ENCODE results near the gene MSRB1.
"Not testable (repeated sequence)": the region's sequence is repeated elsewhere in the genome, so short reads cannot be mapped to it uniquely, and the experiment has no call there.

MSRB1 gene

DNA sequence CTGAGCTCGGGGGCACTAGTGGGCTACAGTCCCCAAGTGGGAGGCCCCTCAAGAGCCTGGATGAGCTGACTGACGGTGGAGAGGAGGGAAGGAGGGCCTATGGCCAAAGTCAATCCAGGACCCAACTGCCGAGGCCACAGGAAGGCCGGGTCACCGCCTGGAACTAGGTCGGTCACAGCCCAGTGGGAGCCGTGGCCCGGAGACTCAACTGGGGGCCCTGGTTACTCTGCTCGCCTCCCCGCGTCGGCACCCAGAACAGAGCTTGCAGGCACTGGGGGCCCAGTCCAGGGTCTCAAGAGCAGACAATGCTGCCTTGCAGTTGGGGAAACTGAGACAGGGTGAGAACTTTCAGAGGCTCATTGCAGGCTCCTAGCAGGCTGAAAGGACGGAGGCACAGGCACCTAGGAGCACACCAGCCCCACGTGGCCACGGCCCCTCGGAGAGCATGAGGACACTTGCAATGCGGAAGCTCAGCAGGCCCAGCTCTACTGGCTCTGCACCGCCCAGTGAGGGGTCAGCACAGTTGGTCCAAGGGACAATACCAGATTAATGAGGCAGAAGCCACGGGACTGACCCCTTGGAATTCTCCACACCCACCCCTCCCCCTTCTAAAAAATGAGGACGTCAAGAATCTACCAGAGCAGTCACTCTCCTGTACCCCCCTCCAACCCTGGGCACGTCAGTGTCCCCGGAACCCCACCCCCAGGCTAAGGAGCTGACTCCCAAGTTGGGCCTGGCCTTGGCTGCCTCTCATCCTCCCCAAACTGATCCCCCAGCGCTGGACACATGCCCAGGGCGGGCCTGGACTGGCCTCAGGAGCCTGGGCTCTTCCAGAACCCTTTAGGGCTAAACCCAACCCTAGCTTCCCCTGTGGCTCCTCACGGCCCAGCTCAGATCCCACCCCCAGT is 27.0 kb downstream of the MSRB1 start:
- DNase-seq = no peak

DNA sequence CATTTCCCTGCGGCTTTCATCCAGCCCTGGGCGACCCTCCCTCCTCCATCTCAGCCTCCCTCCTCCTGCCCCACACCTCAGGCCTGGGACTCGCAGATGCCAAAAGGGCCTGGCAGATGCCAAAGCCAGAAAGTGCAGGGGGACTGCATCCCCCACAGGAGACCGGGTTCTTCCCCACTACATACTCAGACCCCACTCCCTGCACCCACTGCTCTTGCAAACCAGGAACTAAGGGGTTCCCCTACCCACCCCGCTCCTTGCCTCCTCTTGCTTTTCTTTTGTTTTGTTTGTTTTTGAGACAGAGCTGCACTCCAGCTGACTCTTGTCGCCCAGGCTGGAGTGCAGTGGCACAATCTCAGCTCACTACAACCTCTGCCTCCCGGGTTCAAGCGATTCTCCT is 28.0 kb downstream of the MSRB1 start:
- DNase-seq = no peak

DNA sequence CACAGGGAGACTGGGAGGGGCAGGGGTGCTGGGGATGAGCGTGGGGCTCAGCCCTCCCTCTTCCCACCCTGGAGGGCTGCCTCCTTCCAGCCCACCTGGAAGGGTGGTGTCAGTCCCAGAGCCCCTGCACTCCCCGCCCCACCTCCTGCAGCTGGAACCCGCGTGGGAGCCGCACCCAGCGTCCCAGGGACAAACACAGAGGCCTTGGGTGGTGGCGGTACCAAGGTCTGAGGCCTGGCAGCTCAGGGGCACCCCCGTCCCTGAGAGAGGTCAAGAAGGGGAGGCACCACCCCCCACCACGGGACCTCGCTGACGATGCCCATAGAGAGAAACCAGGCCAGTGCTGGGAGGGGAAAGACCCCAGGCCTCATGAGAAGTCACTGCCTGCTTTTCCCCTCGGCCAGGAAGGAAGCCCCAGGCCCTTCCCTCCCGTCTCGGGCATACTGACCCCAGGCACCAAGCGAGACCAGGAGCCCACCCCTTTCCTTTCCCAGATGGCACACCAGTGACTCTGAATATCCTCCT is 28.9 kb downstream of the MSRB1 start:
- no peak for DNase-seq

DNA sequence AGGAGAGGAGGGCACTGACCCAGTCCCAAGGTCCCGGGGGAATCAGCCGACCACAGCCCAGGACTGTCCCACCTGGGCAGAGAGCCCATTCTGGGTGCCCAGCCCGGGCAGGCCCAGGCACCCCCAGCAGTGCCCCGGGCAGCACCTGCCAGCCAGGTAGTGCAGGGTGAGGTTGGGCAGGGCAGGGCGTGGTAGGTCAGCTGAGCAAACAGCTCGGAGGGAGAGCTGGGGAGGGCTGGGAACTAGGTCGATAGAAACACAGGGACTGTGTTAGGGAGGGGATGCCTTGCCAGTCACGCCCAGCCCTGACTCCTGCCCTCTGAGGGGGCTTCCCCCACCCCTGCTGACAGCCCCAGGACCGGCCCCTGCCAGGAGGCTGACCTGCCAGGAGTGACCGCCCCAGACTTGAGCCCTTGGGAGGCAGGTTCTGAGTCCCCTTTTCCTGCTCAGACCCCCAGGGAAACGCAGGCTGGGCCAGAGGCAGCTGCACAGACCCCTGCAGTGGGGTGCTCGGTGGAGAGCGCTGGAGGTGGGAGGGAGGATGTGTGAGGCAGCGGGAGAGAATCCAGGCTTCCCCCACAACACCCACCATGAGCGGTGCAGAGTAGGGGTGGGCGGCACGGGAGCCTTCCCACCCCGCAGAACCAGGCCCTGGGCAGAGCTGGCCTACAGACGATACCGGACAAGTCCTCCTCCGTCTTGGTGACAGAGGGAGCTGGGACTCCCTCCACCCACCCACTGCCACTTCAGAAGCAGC is 29.5 kb downstream of the MSRB1 start:
- no peak for DNase-seq

DNA sequence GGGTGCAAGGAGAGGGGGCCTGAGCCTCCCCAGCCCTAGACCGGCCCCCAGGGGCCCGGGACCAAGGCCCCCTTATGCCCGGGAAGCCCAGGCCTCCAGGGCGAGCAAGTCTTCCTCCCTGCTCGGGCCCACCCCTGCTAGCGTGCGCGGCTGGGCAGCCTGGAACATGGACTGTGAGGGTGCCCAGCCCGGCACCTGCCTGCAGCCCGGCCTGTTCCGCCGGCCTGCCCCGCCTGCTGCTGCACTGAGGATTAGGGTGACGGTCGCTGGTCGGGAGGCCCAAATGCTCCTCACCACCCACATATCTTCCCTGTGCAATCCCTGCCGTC is 30.8 kb downstream of the MSRB1 start:
- no peak for DNase-seq

DNA sequence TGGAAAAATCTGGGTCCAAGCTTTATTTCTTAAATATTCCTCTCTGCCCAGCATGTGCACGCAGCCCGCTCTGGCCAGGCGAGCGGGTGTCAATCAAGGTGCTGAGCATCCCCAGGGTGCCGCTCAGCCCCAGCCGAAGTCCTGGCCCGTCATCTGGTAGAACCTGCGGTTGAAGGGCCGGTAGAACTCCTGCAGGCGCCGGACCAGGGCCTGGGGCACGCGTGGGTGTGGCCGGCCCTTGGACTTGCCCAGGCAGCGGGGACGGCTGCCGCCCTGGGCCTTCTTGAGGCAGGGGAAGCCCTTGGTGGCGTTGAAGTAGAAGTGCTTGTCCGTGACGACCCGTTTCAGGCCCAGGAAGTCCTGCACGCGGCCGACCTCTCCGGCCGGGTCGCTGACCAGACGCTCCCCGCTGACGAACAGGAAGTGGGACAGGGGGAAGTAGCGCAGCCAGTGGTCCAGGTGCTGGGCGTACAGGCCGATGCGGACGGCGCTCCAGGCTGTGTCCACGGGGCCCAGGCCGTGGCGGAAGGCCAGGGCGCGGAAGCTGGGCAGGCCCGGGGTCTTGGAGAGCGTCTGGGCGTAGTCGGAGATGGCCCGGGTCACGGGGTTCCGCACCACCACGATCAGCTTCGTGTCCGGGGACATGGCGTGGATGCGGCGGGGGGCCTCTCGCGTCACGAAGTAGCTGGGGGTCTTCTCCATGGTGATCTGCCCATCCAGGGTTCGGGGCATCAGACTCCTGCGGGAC is 31.4 kb downstream of the MSRB1 start:
- no peak for DNase-seq

DNA sequence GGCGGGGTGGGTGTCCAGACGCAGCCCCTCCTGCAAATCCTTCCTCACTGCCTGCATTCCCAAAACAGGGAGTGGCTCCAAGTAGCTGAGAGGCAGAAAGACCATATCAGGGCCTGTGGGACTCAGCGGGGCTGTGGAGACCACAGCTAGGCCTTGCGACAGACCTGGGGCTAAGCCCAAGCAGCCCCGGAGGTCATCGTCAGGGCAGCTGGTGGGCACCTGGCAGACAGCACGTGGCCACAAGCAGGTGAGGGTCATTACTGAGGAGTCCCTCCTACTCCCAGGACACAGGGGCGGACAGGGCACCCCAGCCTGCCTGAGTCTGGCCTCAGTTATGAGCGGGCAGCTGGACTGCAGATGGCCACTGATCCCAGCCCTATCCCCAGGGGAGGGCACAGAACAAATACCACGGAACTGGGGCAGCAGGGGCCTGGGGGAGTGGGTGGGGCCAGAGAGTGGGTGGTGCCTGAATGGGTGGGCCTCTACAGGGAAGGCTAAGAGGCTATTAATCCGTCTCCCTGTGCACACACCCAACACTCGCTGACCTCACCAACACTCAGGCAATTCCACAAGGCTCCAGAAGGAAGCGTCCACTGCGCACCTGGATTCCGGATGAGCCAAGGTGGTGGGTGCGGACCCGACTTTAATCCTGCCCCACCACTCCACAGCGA is 33.3 kb downstream of the MSRB1 start:
- DNase-seq = no peak

DNA sequence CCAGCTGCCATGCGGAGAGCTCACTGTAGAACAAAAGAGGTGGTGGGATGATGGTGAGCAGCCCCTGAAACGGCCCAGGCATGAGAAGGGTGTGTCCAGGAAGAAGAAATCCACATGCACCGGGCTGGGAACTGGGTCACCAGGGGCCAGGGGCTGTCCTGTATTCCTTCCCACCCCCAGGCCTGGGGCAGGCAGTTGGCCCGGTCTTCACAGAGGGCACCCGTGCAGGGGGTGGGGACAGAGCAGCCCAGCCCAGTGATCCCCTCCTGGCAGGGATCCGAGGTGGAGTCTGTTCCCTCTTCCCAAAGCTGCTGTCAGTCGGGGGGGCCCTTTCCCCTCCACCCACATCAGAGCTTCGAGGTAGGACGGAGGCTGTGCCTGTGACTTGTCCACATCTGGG is 34.0 kb downstream of the MSRB1 start:
- no peak for DNase-seq

DNA sequence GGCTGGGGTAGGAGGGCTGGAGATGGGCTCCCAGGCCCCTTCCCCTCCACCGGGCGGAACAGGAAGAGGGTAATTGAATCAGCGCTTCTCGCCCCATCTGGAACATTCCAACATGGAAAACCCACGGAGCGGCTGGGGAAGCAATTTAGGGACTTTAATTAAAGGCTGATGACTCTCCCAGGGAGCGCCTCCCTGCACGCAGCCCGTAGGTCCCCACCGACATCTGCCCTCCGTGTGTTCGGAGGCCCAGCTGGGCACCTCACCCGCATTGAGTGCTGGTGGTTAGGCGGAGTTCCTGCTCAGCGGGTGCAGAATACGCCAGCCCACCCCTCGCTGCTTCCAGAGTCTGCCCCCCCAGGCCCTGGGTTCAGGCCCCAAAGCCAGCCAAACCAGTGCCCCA is 34.8 kb downstream of the MSRB1 start:
- DNase-seq = no peak

DNA sequence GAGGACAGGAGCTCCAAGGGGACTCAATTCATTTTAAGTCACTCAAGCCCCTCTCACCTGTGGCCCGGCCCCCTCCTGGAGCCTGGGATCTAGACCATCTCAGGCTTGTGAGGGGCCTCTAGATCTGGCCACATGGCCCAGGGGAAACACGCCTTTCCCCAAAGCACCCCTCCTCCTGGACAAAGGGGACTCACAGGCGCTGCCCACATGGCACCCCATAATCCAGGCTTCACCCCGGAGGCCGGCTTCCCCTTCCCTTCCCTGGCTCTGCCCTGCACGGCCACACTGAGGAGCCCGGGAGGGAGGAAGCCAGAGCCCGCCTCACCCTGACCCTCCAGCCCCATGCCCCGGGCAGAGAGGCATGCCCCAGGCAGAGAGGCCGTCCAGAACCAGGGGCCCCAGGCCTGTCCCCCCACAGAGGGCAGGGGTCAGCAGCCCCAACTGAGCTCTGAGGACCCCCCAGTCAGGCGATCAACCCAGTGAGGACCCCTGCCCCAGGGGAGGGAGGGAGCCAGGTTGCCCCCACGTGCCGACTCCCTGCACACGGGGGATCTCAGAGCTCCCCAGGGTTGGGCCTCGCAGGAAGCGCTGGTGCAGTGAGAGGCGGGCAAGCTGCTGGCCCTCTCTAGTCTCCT is 35.7 kb downstream of the MSRB1 start:
- no peak for DNase-seq

DNA sequence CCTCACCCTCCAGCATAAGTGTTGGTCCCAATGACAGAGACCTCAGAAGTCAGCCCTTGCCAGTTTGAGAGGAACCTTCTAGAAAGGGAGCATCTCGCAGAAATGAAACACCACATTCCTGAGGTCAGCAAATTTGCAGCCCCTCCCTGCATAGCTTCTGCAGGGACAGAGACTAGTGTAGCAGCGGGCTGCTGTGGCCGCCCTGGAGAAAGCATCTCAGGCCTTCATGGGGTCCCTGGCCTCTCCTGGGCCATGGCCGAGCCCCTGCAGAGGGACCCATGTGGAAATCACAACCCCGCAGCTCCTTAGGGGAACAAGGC is 36.2 kb downstream of the MSRB1 start:
- DNase-seq = no peak

DNA sequence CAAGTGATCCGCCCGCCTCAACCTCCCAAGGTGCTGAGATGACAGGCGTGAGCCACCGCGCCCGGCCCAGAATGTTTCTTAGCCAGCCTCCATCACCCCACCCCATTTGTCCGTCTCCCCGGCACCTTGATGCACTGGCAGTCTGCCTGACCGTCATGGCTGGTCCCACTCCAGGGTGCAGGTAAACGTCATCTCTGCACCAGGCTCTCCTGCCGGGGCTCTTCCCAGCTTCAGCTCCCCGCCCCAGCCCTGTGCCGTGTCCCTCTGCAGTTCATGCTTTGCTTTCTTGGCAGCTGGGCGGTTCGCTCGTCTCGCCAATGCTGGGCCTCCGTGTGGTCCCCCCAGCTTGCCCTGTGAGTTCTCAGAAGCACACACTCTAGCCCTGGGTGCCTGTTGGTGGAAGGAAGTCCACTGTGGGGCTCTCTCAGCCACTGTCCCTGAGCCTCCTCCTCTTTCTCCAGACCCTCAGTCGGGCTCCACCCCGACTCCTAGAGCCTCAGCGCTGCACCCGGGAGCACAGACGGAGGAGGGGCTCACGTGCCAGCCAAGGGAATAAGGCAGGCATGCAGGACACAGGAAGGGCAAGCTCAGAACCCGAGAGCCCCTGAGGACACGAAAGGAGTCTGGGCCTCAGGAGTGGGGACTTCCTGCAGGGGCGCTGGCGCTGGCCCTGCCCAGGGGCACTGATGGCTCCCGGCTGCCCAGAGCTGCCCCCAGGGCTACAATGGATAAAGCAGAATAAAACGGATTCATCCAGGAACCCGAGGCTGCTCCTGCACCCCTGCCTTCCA is 36.7 kb downstream of the MSRB1 start:
- DNase-seq = no peak

DNA sequence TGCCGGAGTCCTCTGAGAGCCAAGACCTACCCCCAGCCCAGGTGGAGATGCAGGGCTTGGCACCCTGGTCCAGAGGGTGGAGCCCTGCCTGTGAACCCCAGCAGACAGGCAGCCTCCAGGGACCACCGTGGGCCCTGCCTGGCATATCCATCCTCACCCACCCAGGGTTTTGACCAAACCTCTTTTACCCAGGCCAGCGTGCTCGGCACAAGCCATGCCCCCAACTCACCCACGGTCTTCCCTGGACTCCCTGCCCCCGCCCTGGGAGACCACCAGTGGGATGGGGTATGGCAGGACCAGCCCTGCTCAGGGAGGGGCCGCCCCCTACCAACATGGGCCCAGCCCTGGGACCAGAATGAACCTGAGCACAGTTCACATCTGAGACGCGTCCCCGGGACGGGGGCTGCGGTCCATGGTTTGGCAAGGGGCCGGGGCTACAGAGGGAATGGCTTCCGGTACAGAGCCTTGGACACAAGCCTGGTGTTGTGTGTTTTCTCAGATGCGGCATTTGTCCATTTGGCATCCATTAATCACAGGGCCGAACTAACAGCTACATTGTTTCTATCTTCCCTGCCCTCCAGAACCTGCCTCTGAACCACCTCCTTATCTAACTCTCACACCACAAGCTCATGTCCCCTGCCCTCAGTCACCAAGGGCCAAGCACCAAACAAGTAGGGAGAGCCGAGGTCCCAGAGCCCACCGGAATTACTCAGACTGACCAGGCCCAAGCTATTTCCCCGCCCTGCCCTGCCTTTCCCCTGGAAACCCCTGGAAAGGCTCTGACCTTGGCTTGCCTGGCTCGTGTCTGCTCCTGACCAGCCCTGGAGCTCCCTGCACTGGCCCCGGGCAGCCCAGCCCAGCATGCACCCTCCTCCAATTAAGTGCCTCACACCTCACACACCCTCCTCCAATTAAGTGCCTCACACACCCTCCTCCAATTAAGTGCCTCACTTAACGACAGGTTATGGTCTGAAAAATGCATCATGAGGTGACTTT is 38.9 kb downstream of the MSRB1 start:
- DNase-seq = no peak

DNA sequence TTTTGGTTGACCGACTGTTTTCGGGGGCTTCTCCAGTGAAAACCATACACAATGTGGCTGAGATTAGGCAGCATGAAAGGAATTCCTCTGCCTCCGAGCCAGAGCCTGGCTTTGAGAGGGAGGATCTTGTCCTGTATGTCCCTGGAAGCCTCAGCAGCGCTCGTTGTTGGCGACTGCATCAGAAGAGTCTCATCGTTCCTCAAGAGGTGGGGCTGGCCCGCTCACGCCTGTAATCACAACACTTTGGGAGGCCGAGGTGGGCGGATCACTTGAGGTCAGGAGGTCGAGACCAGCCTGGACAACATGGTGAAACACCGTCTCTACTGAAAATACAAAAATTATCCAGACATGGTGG is 39.8 kb downstream of the MSRB1 start:
- DNase-seq = no peak

DNA sequence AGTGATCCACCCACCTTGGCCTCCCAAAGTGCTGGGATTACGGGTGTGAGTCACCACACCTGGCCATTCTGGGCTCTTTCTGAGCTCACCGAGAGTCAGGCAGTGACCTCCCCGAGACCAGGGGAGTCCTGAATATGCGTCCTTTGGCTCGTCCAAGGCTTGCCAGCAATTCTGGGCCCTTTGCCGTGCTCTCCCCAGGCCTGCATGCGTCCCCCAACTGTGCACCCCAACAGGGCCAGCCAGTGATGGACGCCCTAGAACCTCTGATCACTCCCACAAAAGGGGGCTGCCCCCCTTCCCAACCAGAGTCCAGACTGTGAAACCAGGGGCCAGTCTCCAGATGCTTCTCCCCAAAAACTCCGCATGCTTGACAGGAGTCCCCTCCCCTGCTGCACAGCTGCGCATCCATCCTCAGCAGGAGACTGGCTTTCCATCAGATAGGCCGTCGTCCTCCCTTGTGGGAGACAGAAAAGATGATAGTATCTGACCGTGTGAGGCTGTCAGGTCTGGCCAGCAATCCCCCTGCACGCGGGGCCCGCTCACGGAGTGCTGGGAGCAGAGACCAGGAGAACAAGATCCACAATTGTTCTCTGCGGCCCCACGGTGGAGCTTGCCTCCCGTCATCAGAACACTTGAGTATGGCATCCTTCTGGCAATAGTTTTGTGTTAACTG is 40.3 kb downstream of the MSRB1 start:
- DNase-seq = no peak

DNA sequence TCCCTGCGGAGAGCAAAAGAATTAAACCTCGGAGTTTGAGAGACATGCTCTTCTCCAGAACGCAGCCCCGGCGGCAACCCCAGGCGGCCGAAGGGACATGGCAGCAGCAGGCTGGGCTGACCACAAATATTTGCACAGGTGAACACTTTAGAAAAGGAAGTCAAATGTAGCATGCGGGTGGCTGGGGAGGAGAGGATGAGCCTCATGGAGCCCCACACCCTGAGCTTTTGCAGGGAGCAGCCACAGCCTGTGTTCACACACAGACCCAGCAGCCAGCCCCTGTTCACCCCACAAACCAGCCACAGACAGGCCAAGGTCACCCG is 42.6 kb downstream of the MSRB1 start:
- no peak for DNase-seq

DNA sequence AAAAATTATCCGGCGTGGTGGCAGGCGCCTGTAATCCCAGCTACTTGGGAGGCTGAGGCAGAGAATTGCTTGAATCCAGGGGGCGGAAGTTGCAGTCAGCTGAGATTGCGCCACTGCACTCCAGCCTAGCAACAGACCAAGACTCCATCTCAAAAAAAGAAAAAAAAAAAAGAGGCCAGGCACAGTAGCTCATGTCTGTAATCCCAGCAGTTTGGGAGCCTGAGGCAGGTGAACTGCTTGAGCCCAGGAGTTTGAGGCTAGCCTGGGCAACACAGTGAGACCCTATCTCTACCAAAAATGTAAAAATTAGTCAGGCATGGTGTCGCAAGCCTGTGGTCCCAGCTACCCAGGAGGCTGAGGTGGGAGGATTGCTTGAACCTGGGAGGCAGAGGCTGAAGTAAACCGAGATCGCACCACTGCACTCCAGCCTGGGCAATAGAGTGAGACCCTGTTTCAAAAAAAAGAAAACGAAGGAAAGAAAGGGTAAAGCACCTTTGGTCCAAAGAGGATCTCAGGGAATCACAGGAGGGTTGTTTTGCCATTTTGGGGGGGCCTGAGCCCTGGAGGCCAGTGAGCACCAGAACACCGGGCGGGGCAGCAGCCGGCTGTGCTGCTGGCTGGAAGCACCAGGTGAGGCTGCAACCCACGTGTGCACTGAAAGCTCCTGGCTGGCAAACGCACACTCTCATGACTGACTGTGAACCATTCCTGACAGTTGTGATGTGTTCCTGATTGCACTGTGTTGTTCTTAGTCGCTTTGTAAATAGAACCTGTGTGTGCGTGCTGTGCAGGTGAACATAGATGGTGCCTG is 43.2 kb downstream of the MSRB1 start:
- DNase-seq = no peak

DNA sequence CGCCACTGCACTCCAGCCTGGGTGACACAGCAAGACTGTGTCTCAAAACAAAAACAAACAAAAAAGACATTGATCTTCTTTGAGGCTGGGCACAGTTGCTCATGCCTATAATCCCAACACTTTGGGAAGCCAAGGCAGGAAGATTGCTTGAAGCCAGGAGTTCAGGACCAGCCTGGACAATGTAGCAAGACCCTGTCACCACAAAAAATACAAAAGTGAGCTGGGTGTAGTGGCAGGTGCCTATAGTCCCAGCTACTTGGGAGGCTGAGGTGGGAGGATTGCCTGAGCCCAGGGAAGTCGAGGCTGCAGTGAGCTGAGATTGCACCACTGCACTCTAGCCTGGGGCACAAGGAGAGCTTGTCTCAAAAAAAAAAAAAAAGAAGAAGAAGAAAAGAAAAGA is 45.3 kb downstream of the MSRB1 start:
- not testable (repeated sequence) for DNase-seq
